Neural cell (in vitro differentiated cells): ENCODE measurements around the gene C17orf75.

Experiments used
- EZH2 ChIP-seq: fragments of 200-600, 300-800 bp; shearing (Covaris generic), sonication (generic); IDR thresholded peaks from 2 replicates; pipeline ENCODE4 v1.6.1; 2014; ENCODE audit warnings: antibody characterized with exemption, low read length, borderline replicate concordance, mild to moderate bottlenecking; ENCODE audit not compliant: insufficient read depth, poor library complexity, severe bottlenecking
- MXI1 ChIP-seq: fragments of 450-650 bp; conservative IDR thresholded peaks from 2 replicates; pipeline ENCODE4 v1.6.1; 2014; ENCODE audit warnings: antibody characterized with exemption, mild to moderate bottlenecking; ENCODE audit not compliant: poor library complexity, severe bottlenecking
- TF ChIP-seq, protein P1 (sequence below): fragments of 450-650 bp; IDR thresholded peaks from 2 replicates; pipeline ENCODE4 v1.5.1; 2014; ENCODE audit warnings: antibody characterized with exemption, mild to moderate bottlenecking, moderate library complexity; ENCODE audit not compliant: poor library complexity, severe bottlenecking

DNA sequence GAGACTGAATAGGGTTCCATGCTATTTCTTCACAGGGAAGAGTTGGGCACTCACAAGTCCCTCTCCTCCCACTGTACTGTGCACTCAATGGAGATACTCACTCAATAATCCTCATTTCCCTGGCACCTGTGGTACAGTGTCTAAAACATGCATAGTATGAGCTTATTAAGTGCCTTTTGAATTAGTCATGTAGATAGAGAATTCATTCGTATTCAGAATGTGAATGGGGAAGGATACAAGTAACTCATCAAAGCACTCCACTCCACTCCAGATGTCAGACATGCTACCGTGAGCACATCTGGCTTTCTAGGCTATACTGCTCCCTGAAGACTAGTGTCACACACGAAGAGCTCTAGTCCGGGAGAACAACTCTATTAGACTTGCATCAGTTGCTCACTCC lies 6.3 kb downstream of the C17orf75 start:
- TF ChIP-seq, protein P1, sequence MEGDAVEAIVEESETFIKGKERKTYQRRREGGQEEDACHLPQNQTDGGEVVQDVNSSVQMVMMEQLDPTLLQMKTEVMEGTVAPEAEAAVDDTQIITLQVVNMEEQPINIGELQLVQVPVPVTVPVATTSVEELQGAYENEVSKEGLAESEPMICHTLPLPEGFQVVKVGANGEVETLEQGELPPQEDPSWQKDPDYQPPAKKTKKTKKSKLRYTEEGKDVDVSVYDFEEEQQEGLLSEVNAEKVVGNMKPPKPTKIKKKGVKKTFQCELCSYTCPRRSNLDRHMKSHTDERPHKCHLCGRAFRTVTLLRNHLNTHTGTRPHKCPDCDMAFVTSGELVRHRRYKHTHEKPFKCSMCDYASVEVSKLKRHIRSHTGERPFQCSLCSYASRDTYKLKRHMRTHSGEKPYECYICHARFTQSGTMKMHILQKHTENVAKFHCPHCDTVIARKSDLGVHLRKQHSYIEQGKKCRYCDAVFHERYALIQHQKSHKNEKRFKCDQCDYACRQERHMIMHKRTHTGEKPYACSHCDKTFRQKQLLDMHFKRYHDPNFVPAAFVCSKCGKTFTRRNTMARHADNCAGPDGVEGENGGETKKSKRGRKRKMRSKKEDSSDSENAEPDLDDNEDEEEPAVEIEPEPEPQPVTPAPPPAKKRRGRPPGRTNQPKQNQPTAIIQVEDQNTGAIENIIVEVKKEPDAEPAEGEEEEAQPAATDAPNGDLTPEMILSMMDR = no peak
- TF ChIP-seq MXI1 = no peak
- no peak for TF ChIP-seq EZH2
